ENCODE data around the gene DIP2A.

- no peak for TF ChIP-seq CTCF (IDR thresholded peaks at IDR 0.05)
- TF ChIP-seq POLR2A (IDR thresholded peaks at IDR 0.05) = no peak
These were observed 35.1 kb upstream of the DIP2A start for GRCh38 chr21:46423546-46424038.

Data from gastroesophageal sphincter (tissue), 3 donors.